ENCODE results near the gene SHTN1.

DNA sequence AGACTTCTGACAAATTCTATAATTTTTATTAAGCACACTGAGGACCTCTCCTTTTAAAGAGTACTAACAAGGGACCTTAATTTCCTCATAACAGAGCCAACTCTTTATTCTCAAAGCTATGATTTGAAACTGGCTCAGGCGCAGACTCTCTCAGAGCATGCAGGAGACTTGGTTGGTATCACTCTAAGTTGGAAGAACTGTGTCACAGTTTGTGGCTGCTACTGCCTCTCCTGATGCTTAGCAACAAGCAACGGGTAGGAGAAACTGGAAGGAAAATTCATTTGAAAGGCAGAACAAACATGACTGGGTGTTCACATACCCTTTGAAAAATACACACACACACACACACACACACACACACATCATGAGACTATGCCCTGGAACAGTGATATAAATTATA lies 122.3 kb downstream of the SHTN1 start:
- TF ChIP-seq, protein P1, sequence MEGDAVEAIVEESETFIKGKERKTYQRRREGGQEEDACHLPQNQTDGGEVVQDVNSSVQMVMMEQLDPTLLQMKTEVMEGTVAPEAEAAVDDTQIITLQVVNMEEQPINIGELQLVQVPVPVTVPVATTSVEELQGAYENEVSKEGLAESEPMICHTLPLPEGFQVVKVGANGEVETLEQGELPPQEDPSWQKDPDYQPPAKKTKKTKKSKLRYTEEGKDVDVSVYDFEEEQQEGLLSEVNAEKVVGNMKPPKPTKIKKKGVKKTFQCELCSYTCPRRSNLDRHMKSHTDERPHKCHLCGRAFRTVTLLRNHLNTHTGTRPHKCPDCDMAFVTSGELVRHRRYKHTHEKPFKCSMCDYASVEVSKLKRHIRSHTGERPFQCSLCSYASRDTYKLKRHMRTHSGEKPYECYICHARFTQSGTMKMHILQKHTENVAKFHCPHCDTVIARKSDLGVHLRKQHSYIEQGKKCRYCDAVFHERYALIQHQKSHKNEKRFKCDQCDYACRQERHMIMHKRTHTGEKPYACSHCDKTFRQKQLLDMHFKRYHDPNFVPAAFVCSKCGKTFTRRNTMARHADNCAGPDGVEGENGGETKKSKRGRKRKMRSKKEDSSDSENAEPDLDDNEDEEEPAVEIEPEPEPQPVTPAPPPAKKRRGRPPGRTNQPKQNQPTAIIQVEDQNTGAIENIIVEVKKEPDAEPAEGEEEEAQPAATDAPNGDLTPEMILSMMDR (conservative IDR thresholded peaks at IDR 0.05 in 1 of 2, IDR thresholded peaks at IDR 0.05 in 1 of 2; ENCODE audit: low read depth in 1 of 2, low read length in 2 of 2), result no peak
- TF ChIP-seq EZH2 (IDR thresholded peaks at IDR 0.05; ENCODE audit: low read length, missing control alignments), result no peak

All from fibroblast of lung (primary cell).